Endothelial cell of umbilical vein (primary cell): ENCODE results near the gene LMCD1. TPM values are rescaled to one million over a fixed set of nuclear protein-coding genes. Genes with fewer than 3 reads are reported as not detected.

ENCODE experiments used
- BruUV-seq: library from RNA; stranded (reverse); fragments of 400-500 nt; replicated peaks from 2 replicates; lab custom pipeline; 2021; lab: Mats Ljungman, UMichigan
- CTCF ChIA-PET: fragments of 300-600, 350-600 bp; sonication (Branson Sonifier 250); formaldehyde crosslinking; loops from one replicate; lab custom pipeline; 2021; ENCODE audit warnings: antibody characterized with exemption, inconsistent platforms; lab: Charles Lee
- POLR2A ChIA-PET: fragments of 300-600, 350-600 bp; sonication (Branson Sonifier 250); formaldehyde crosslinking; loops from one replicate; lab custom pipeline; 2021; ENCODE audit warnings: antibody characterized with exemption, inconsistent platforms; lab: Charles Lee
- DNase-seq: peaks from one replicate; pipeline ENCODE4 v3.0.0-alpha.2; 2011; ENCODE audit warnings: low read depth, low spot score
- FAIRE-seq: peaks from 2 replicates; lab custom pipeline; 2011; peaks lifted over from hg19 to GRCh38; lab: Jason Lieb, UNC
- H2AFZ ChIP-seq: 2 replicates; pipeline ENCODE4 v1.6.0; 2012; ENCODE audit warnings: low read depth, low read length, control low read depth, inconsistent platforms
- H3K27ac ChIP-seq: 2 replicates; pipeline ENCODE4 v1.5.1; 2011; ENCODE audit warnings: low read depth, mild to moderate bottlenecking, control low read depth, low read length, moderate library complexity; ENCODE audit not compliant: insufficient read depth
- H3K27me3 ChIP-seq, 2 experiments: 2 replicates each; pipeline versions ENCODE4 v1.6.0 to v1.6.1; 2011; ENCODE audit warnings: low read length in 2 of 2, mixed read lengths in 1 of 2; ENCODE audit not compliant: control insufficient read depth in 2 of 2, insufficient read depth in 2 of 2
- H3K36me3 ChIP-seq, 2 experiments: 2 replicates in 1 of 2; 3 replicates in 1 of 2; pipeline ENCODE4 v1.5.1; 2011; ENCODE audit warnings: low read length in 2 of 2, mild to moderate bottlenecking in 1 of 2, moderate library complexity in 1 of 2; ENCODE audit not compliant: control insufficient read depth in 2 of 2, insufficient read depth in 2 of 2; ENCODE audit errors: extremely low read depth in 1 of 2
- H3K4me1 ChIP-seq: 3 replicates; pipeline ENCODE4 v1.5.1; 2011; ENCODE audit warnings: mild to moderate bottlenecking, low read length; ENCODE audit not compliant: control insufficient read depth, insufficient read depth; ENCODE audit errors: extremely low read depth
- H3K4me2 ChIP-seq: 2 replicates; pipeline ENCODE4 v1.6.1; 2011; ENCODE audit warnings: low read length, control low read depth, mixed read lengths; ENCODE audit not compliant: insufficient read depth
- H3K4me3 ChIP-seq, 3 experiments: fragments of 200-600 bp in 1 of 3; sonication (generic), shearing (Covaris generic) in 1 of 3; replicated peaks in 1 of 3; 2 replicates each; pipeline ENCODE4 v1.5.1; 2011 to 2016; ENCODE audit warnings: control low read depth in 3 of 3, low read length in 3 of 3, mild to moderate bottlenecking in 2 of 3, inconsistent platforms in 1 of 3, low read depth in 1 of 3, moderate library complexity in 1 of 3; ENCODE audit not compliant: insufficient read depth in 1 of 3
- H3K79me2 ChIP-seq: 2 replicates; pipeline ENCODE4 v1.6.0; 2012; ENCODE audit warnings: low read length, inconsistent platforms; ENCODE audit not compliant: control insufficient read depth, insufficient read depth
- H3K9ac ChIP-seq: replicated peaks from 2 replicates; pipeline ENCODE3; 2011; ENCODE audit warnings: low read length, control low read depth; ENCODE audit not compliant: insufficient read depth; ENCODE audit errors: extremely low read depth
- H3K9me1 ChIP-seq: replicated peaks from 3 replicates; pipeline ENCODE4 v1.6.0; 2011; ENCODE audit warnings: mild to moderate bottlenecking, low read length; ENCODE audit not compliant: control insufficient read depth, insufficient read depth; ENCODE audit errors: extremely low read depth
- H3K9me3 ChIP-seq: replicated peaks from 2 replicates; pipeline ENCODE4 v1.5.1; 2012; ENCODE audit warnings: low read length, inconsistent platforms; ENCODE audit not compliant: control insufficient read depth, insufficient read depth
- H4K20me1 ChIP-seq: replicated peaks from 2 replicates; pipeline ENCODE3; 2011; ENCODE audit warnings: mild to moderate bottlenecking, low read length; ENCODE audit not compliant: control insufficient read depth, insufficient read depth; ENCODE audit errors: extremely low read depth
- EZH2 ChIP-seq: IDR thresholded peaks from 2 replicates; pipeline ENCODE4 v1.6.1; 2012; ENCODE audit warnings: borderline replicate concordance, low read depth, mild to moderate bottlenecking, moderate library complexity, low read length, inconsistent platforms; ENCODE audit not compliant: severe bottlenecking
- FOS ChIP-seq: IDR thresholded peaks from 2 replicates; pipeline ENCODE4 v1.6.1; 2011; ENCODE audit warnings: mild to moderate bottlenecking, low read length, moderate library complexity, borderline replicate concordance; ENCODE audit not compliant: insufficient read depth
- MAX ChIP-seq: IDR thresholded peaks from 2 replicates; pipeline ENCODE4 v1.6.1; 2011; ENCODE audit not compliant: insufficient read depth, insufficient read length
- MYC ChIP-seq: IDR thresholded peaks from one replicate; pipeline ENCODE4 v1.6.1; 2011; ENCODE audit warnings: mild to moderate bottlenecking, low read depth, low read length
- dilution Hi-C: fragments of 300-500 bp; cut with MboI; formaldehyde crosslinking; loops from one replicate; pipeline ENCODE4 v1.15.0; 2019; ENCODE audit warnings: low sequenced_read_pairs; ENCODE audit not compliant: extremely low pct_ligation_motif_present
- intact Hi-C: fragments of 100-400 bp; cut with micrococcal nuclease; formaldehyde crosslinking; loops from one replicate; pipeline ENCODE4 v1.10.0; 2022
- polyA plus RNA-seq, 4 experiments: library from polyadenylated mRNA; depleted of rRNA in 3 of 4; stranded (reverse) in 3 of 4; unstranded in 1 of 4; fragments of >200 nt; gene quantifications; 2 replicates each; pipeline versions ENCODE4 v1.2.1 to v1.2.3, GENCODE V29; 2011 to 2012; ENCODE audit warnings: missing spikeins in 1 of 4
- total RNA-seq: library from RNA; stranded (reverse); gene quantifications from 2 replicates; pipeline ENCODE4 v1.2.3, GENCODE V29; 2021
- TF ChIP-seq, protein P1 (sequence below), 2 donors: IDR thresholded peaks; 1 replicate in 1 of 2; 2 replicates in 1 of 2; pipeline ENCODE4 v1.5.1; 2011; ENCODE audit warnings: low read length in 2 of 2, mild to moderate bottlenecking in 2 of 2, moderate library complexity in 2 of 2, control low read depth in 1 of 2, inconsistent platforms in 1 of 2, low read depth in 1 of 2; ENCODE audit not compliant: insufficient read depth in 1 of 2; ENCODE audit errors: extremely low read depth in 1 of 2

The LMCD1 gene
- total and polyA plus RNA-seq, 2 donors (not counting 3 experiments of a cell fraction or from before 2014, with no cell fraction given), result 7.6 to 14.5 TPM

DNA sequence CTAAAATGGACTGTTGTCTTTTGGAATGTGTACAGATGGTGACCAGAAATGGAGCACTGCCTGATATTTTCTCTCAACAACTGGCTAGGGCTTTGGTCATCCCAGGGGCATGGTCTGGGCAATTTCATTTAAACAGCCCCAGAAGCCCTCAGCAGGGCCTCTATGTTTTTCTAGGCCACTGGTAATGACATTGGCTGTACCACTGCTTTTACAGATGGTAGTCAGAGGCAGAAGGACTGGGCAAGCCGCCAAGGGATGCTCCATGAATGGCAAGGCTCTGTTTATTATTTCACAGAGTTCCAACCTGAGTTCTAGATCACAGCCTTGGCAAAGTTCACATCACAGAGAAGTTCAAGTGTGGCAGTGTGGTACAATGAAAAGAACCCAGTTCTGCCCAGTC, 37.0 kb upstream of the LMCD1 start:
- Histone ChIP-seq H4K20me1 (no peaks in the 10 kb centered on the region), H3K27ac (no peak overlapping the region), H3K4me3 (no peak overlapping the region), H3K9me1 (no peaks in the 10 kb centered on the region), H3K4me1 (no peaks in the 10 kb centered on the region), H3K4me2 (no peak overlapping the region), H3K9ac (no peak overlapping the region), H2AFZ (no peak overlapping the region), H3K79me2 (no peaks in the 10 kb centered on the region), H3K36me3 (no peaks in the 10 kb centered on the region), H3K9me3 (no peaks in the 10 kb centered on the region), H3K27me3 (no peaks in the 10 kb centered on the region)
- TF ChIP-seq, protein P1, sequence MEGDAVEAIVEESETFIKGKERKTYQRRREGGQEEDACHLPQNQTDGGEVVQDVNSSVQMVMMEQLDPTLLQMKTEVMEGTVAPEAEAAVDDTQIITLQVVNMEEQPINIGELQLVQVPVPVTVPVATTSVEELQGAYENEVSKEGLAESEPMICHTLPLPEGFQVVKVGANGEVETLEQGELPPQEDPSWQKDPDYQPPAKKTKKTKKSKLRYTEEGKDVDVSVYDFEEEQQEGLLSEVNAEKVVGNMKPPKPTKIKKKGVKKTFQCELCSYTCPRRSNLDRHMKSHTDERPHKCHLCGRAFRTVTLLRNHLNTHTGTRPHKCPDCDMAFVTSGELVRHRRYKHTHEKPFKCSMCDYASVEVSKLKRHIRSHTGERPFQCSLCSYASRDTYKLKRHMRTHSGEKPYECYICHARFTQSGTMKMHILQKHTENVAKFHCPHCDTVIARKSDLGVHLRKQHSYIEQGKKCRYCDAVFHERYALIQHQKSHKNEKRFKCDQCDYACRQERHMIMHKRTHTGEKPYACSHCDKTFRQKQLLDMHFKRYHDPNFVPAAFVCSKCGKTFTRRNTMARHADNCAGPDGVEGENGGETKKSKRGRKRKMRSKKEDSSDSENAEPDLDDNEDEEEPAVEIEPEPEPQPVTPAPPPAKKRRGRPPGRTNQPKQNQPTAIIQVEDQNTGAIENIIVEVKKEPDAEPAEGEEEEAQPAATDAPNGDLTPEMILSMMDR (IDR thresholded peaks at IDR 0.05; ENCODE audit: extremely low read depth in 1 of 2, insufficient read depth in 1 of 2, low read depth in 1 of 2, low read length in 2 of 2), result no peak
- TF ChIP-seq MYC, result no peak
- no peak for FAIRE-seq
- dilution Hi-C loops (no loop called here), intact Hi-C loops (loop anchor here (2.0 kb wide), 1 partner anchor 18 kb away; no protein-coding TSS in a partner anchor)
- no TSS peak for BruUV-seq
- ChIA-PET POLR2A (no interaction called here), CTCF (no interaction called here)
- no peak for DNase-seq

DNA sequence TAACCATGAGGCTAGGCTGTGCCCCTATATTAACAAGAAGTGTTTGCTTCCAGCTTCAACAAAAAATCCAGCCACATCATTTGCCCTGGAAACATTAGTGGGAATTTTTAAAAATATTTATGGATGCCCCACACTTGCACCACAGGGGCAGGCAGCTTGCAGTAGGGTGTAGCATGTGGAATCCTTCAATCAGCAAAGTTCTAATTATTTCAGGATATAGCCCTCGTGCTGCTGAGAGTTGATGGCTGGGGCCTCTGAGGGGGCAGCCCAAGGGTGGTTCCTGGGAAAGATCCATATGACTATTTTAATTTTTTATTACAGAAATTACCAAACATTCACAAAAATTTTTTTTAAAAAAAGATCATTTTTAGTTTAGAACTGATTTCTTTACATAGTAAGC, 35.1 kb upstream of the LMCD1 start:
- Histone ChIP-seq H3K36me3 (no peaks in the 10 kb centered on the region), H3K9ac (no peak overlapping the region), H2AFZ (no peak overlapping the region), H3K9me3 (no peaks in the 10 kb centered on the region), H3K79me2 (no peaks in the 10 kb centered on the region), H3K4me3 (no peak overlapping the region), H3K4me2 (no peak overlapping the region), H3K27me3 (no peaks in the 10 kb centered on the region), H3K9me1 (no peaks in the 10 kb centered on the region), H3K27ac (no peak overlapping the region), H3K4me1 (no peaks in the 10 kb centered on the region), H4K20me1 (no peaks in the 10 kb centered on the region)
- FAIRE-seq, result no peak
- intact Hi-C loops (no loop called here), dilution Hi-C loops (no loop called here)
- ChIA-PET CTCF (no interaction called here), POLR2A (no interaction called here)
- no TSS peak for BruUV-seq
- no peak for DNase-seq
- no peak for TF ChIP-seq EZH2
- TF ChIP-seq MAX, result no peak
- no peak for TF ChIP-seq FOS
- TF ChIP-seq, protein P1 (IDR thresholded peaks at IDR 0.05; ENCODE audit: extremely low read depth in 1 of 2, insufficient read depth in 1 of 2, low read depth in 1 of 2, low read length in 2 of 2), result no peak
